GM12875 (cell line): Measurements from ENCODE around the gene CCNQ.

Experiments
- H3K4me3 ChIP-seq: one replicate; pipeline ENCODE4 v1.5.1; 2011; ENCODE audit warnings: low read depth, low read length, control low read depth
- TF ChIP-seq, protein P1 (sequence below): IDR thresholded peaks from 2 replicates; pipeline ENCODE4 v1.5.1; 2011; ENCODE audit warnings: low read depth, mild to moderate bottlenecking, control low read depth, inconsistent platforms, low read length, moderate library complexity, borderline replicate concordance; ENCODE audit not compliant: insufficient read depth

The CCNQ gene

DNA sequence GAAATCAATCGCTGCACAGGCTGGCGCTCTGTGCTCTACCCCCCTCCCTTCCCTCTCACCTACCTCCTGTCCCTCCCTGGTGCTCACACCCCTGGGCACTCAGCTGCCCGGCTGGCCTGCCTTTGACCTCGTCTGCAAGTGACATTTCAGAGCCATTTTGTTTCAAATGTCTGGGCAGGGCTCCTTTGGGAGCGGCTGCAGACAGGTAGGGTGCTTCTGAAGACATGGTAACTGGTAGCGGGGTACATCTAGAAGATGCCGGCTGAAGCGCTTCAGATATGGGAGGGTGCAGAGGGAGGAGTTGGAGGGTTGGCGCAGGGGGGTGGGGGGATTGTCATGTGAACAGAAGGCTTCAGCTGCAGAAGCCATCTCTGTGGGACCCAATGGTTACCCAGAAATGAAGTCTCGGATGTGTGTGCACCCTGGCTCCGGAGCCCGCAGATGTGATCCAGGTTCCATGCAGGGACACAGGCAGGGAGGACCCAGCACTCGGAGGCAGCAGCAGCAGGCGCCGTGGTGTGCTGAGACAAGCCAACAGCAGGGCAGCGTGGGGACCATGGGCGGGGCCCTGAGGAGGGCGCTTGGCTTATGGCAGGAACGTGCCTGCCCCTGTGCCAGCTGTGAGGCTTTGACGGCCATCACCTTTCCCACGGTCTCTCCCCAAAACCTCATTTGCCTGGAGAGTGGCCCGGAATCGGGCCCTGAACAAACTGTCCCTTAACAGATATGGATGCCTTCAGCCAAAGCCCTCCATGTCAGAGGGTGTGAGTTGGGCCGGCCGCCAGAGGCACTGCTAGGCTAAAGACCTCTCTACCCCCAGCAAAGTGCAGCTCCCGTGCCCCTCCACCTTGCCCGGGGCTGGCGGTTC is 40.5 kb upstream of the CCNQ start:
- TF ChIP-seq, protein P1, sequence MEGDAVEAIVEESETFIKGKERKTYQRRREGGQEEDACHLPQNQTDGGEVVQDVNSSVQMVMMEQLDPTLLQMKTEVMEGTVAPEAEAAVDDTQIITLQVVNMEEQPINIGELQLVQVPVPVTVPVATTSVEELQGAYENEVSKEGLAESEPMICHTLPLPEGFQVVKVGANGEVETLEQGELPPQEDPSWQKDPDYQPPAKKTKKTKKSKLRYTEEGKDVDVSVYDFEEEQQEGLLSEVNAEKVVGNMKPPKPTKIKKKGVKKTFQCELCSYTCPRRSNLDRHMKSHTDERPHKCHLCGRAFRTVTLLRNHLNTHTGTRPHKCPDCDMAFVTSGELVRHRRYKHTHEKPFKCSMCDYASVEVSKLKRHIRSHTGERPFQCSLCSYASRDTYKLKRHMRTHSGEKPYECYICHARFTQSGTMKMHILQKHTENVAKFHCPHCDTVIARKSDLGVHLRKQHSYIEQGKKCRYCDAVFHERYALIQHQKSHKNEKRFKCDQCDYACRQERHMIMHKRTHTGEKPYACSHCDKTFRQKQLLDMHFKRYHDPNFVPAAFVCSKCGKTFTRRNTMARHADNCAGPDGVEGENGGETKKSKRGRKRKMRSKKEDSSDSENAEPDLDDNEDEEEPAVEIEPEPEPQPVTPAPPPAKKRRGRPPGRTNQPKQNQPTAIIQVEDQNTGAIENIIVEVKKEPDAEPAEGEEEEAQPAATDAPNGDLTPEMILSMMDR: no peak

DNA sequence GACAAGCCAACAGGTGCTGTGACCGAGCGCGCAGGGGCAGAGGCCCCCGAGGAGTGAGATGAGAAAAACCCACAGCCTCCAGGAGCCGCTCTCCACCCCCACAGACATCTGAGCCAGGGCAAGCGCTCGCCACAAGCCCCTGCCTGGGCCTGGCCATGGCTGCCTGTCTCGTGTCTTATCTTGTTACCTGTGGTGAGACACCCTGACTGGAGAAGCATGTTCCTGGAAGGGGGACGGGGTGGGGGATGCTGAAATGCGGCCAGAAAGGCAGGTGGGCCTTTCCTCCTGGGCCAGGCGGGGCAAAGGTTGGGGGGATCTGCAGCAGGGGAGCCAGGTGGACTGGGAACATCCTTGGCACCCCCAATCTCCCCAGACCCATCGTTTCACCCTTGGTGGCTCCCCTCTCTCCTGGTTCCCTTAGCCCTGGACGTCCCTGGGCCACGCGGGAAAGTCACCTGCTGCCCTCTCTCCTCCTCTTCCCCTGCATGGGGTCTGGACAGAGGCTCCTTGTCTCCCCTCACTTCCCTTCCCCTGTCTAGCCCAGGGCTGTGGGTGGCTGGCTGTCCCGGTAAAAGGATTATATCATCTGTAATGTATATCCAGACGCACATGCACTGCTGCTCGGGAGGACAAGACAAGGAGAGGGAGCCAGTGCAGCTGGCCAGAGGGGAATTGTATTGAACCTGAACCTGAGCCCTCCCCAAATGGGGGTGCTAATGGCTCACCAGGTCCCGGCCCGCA is 39.7 kb upstream of the CCNQ start:
- TF ChIP-seq, protein P1: no peak
- no peak overlapping the region for H3K4me3 ChIP-seq

More for the DNA sequence above, 40.5 kb upstream of the CCNQ start:
- H3K4me3 ChIP-seq: no peak overlapping the region

DNA sequence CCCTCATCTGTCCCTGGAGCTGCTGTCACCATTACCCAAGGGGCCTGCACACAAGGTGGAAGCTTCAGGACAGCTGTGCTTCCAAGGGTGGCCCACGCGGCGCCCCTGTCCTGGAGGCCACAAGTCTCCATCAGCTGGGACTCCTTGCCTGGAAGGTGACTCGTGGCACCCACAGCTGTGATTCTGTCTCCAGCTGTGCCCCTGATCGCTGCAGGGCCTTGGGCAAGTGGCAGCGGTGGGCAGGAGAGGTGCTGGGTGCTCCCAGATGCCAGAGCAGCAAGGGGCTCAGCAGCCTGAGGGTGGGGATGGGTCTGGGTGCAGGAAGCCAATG is 39.1 kb upstream of the CCNQ start:
- TF ChIP-seq, protein P1: no peak
- no peak overlapping the region for H3K4me3 ChIP-seq

DNA sequence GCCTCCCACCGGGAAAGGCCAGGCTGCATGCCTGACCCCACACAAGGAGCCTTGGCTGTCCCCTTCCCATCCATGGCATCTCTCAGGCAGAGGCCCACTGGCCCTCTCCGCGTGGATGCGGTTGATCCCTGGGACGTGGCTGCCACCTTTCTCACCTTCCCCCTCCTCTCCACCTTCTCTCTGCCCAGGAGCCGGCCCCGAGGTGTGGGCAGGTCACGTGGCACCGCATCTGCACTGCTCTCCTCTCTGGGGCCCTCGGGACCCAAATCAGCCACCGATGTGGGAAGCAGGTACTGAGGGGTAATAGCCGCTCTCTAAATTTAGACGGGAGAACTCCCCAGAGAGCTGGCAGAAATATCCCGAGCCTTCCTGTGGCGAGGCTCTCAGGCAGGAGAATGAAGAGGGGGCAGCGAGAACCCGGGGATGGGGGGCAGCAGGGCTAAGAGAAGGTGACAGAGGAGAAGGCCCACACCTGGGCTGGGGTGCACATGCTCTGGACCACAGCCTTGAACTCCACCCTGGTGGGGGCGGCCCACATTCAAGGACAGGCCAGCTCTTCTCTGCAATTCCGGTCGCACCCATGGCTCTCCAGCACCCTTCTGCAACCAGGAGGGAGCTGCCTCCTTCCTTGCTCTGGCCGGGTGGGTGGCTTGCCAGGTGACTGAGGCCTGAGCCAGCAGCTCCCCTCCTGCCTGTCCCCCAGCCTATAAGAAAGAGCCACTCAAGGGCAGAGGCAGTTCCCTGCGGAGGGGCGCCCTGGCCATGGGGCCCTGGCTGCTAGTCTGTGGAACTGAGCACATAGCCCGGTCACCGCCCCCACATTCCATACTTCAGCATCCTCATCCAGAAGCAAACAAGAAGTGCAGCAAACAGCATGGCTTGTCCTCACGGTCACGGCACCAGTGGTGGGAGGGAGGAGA is 38.4 kb upstream of the CCNQ start:
- TF ChIP-seq, protein P1: no peak

DNA sequence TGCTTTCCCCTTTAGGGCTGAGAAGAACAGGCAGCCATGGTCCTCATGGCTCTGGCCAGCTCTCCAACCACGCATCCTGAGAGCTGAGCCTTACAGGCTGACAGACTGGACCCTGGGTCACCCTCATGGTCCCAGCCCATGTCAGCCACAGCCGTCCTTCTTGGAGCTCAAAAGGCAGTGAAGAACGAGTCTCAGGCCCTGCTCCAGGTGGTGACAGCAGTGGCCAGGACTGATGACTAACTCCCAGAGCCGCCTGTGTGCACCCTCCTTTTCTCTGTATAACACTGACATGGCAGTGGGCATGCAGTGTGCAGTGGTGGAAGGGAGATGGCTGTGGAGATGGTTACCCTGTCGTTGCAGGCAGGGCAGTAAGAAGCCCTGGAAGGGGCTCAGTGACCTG is 37.8 kb upstream of the CCNQ start:
- no peak overlapping the region for H3K4me3 ChIP-seq
- TF ChIP-seq, protein P1: no peak

More for the DNA sequence above, 38.4 kb upstream of the CCNQ start:
- H3K4me3 ChIP-seq: no peak overlapping the region

DNA sequence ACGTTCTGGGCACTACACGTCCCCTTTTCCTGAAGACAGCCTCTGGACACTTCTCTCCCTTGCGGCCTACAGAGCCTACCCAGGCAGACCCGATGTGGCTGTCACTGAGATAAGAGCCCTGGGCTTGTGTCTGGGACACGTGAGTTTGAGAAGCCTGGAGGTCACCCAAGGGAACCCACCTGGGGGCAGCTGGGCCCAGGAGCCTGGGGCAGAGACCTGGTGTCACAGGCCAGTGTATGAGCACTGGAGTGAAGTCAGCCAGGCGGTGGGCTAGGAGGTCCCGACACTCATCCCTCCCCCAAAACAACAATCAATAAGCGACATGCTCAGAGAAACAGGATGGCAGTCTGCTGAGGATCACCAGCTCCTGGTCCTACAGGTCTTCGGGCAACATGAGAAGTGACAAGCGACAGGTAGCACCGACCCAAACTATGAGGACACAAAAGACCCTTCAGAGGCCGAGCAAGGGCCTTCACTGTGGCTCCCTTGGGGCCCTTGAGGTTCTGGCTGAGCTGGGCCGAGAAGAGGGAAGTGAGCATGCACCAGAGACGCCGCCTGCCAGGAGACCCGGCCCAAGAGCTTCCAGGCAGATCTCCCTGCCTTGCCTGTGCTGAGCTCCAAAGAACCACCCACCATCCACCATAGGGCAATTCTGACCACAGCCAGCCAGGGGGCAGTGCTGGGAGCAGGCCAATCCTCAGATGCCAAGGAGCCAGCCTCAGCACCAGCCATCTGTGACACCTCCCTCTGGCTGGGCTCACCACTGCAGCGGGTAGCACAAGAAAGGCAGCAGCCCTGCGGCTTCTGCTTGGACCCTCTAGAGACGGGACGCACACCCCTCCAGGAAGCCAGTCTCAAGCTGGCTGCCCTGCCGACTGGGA is 37.1 kb upstream of the CCNQ start:
- H3K4me3 ChIP-seq: no peak overlapping the region
- TF ChIP-seq, protein P1: peak; percentile 50; the same call in 1 of the 2 replicates
